HG03060 (cell line): ENCODE measurements around the gene GIMAP6.
"Not testable (repeated sequence)": the region's sequence is repeated elsewhere in the genome, so short reads cannot be mapped to it uniquely, and the experiment has no call there.

Source experiments
- ATAC-seq: cut with Tn5 transposase; IDR thresholded peaks from one replicate; pipeline ENCODE4 v1.9.1; 2021; ENCODE audit warnings: low read depth, moderate number of reproducible peaks; ENCODE audit not compliant: unreplicated experiment

GIMAP6 gene

GRCh38 chr7:150586785-150587152 lies 45.4 kb downstream of the GIMAP6 start:
- no peak for ATAC-seq

GRCh38 chr7:150586068-150586784 lies 46.0 kb downstream of the GIMAP6 start:
- ATAC-seq: no peak

- no peak for ATAC-seq
Observed at GRCh38 chr7:150585199-150585598, 47.0 kb downstream of the GIMAP6 start.

GRCh38 chr7:150580638-150581394 lies 51.4 kb downstream of the GIMAP6 start:
- no peak for ATAC-seq

GRCh38 chr7:150579979-150580637 lies 52.1 kb downstream of the GIMAP6 start:
- not testable (repeated sequence) for ATAC-seq
